ENCODE data around the gene NAGPA.

The NAGPA gene

GRCh38 chr16:5069854-5070253, 36.1 kb upstream of the NAGPA start:
- TF ChIP-seq, protein P1, sequence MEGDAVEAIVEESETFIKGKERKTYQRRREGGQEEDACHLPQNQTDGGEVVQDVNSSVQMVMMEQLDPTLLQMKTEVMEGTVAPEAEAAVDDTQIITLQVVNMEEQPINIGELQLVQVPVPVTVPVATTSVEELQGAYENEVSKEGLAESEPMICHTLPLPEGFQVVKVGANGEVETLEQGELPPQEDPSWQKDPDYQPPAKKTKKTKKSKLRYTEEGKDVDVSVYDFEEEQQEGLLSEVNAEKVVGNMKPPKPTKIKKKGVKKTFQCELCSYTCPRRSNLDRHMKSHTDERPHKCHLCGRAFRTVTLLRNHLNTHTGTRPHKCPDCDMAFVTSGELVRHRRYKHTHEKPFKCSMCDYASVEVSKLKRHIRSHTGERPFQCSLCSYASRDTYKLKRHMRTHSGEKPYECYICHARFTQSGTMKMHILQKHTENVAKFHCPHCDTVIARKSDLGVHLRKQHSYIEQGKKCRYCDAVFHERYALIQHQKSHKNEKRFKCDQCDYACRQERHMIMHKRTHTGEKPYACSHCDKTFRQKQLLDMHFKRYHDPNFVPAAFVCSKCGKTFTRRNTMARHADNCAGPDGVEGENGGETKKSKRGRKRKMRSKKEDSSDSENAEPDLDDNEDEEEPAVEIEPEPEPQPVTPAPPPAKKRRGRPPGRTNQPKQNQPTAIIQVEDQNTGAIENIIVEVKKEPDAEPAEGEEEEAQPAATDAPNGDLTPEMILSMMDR (IDR thresholded peaks at IDR 0.05), result no peak
- DNase-seq, result no peak
- peaks cover 5% of the 10 kb centered on the region for H3K36me3 Mint-ChIP-seq (ENCODE audit: low read depth)
- peaks cover 22% of the 10 kb centered on the region for H3K4me1 Mint-ChIP-seq
- no peak overlapping the region for H3K4me3 Mint-ChIP-seq
- H3K9me3 Mint-ChIP-seq, result peaks cover 3% of the 10 kb centered on the region
- H3K27me3 Mint-ChIP-seq (ENCODE audit: low read depth, poor library complexity), result peaks cover 6% of the 10 kb centered on the region
- no peak overlapping the region for H3K27ac Mint-ChIP-seq

- no peak overlapping the region for H3K27ac Mint-ChIP-seq
- no peaks in the 10 kb centered on the region for H3K36me3 Mint-ChIP-seq (ENCODE audit: low read depth)
- no peak overlapping the region for H3K4me3 Mint-ChIP-seq
- H3K9me3 Mint-ChIP-seq, result peaks cover 3% of the 10 kb centered on the region
- no peak for DNase-seq
- H3K27me3 Mint-ChIP-seq (ENCODE audit: low read depth, poor library complexity), result peaks cover 6% of the 10 kb centered on the region
- TF ChIP-seq, protein P1 (IDR thresholded peaks at IDR 0.05), result no peak
- H3K4me1 Mint-ChIP-seq, result peaks cover 26% of the 10 kb centered on the region
Observed at GRCh38 chr16:5069048-5069447, 35.3 kb upstream of the NAGPA start.

- no peak for DNase-seq
- Mint-ChIP-seq H3K4me1 (peaks cover 24% of the 10 kb centered on the region), H3K27ac (no peak overlapping the region), H3K4me3 (no peak overlapping the region), H3K36me3 (ENCODE audit: low read depth) (no peaks in the 10 kb centered on the region), H3K9me3 (peaks cover 3% of the 10 kb centered on the region), H3K27me3 (ENCODE audit: low read depth, poor library complexity) (peaks cover 9% of the 10 kb centered on the region)
- TF ChIP-seq, protein P1 (IDR thresholded peaks at IDR 0.05), result no peak
Observed at GRCh38 chr16:5066511-5066910, 32.8 kb upstream of the NAGPA start.

- Mint-ChIP-seq H3K9me3 (no peaks in the 10 kb centered on the region), H3K4me3 (no peak within 1 kb of the TSS), H3K36me3 (ENCODE audit: low read depth) (no peaks in the 10 kb centered on the region), H3K27me3 (ENCODE audit: low read depth, poor library complexity) (peaks cover 9% of the 10 kb centered on the region), H3K4me1 (peaks cover 26% of the 10 kb centered on the region), H3K27ac (no peak within 1 kb of the TSS)
- TF ChIP-seq, protein P1 (IDR thresholded peaks at IDR 0.05), result no peak
- no peak for DNase-seq
Observed at GRCh38 chr16:5065813-5066212, 32.1 kb upstream of the NAGPA start, which contains the start of gene C16orf89. Gene C16orf89, minus strand, starts transcription at chr16:5065956. Its CDS starts 48 bp downstream, at chr16:5065908.

DNA sequence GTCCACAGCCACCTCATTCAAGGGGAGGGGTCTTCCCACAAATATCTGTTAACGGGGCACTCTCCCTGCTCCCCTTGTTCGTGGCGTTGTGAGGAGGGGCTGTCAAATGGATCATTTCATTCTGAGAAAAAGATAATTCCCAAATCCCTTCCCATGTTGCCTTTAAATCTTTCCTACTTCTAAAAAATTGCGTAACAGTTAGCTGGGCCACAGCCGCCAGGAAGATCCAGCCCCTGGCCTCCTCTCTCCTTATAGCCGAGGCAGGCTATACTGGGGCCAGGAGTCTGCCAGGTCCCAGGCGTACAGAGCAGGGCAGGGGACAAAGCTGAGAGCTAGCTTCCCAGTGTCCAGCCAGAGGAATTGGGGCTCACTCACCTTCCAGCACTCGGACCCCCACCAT, 31.6 kb upstream of the NAGPA start:
- peaks cover 26% of the 10 kb centered on the region for H3K4me1 Mint-ChIP-seq
- DNase-seq, result no peak
- TF ChIP-seq, protein P1 (IDR thresholded peaks at IDR 0.05), result no peak
- peaks cover 9% of the 10 kb centered on the region for H3K27me3 Mint-ChIP-seq (ENCODE audit: low read depth, poor library complexity)
- H3K4me3 Mint-ChIP-seq, result no peak overlapping the region
- no peaks in the 10 kb centered on the region for H3K36me3 Mint-ChIP-seq (ENCODE audit: low read depth)
- H3K27ac Mint-ChIP-seq, result no peak overlapping the region
- H3K9me3 Mint-ChIP-seq, result no peaks in the 10 kb centered on the region

DNA sequence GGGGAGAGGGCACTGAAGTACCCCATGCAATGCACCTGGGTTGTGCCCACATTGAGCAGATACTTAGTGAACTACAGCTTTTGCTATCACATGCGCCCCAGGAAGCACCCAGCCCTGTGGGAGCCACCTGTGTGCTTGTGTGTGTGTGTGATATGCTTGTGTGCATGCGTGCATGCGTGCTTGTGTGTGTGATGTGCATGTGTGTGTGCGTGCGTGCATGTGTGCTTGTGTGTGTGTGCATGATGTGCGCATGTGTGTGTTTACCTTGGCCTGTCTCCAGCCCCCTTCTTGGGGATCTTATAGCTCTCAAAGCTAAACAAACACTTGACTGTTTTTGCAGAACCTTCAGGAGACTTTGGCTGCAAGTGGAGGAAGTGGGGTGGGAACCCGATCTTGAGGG, 31.2 kb upstream of the NAGPA start:
- DNase-seq, result no peak
- no peaks in the 10 kb centered on the region for H3K9me3 Mint-ChIP-seq
- peaks cover 28% of the 10 kb centered on the region for H3K4me1 Mint-ChIP-seq
- no peak overlapping the region for H3K4me3 Mint-ChIP-seq
- no peak overlapping the region for H3K27ac Mint-ChIP-seq
- H3K27me3 Mint-ChIP-seq (ENCODE audit: low read depth, poor library complexity), result peaks cover 9% of the 10 kb centered on the region
- H3K36me3 Mint-ChIP-seq (ENCODE audit: low read depth), result no peaks in the 10 kb centered on the region
- TF ChIP-seq, protein P1 (IDR thresholded peaks at IDR 0.05), result no peak

Measured in nephron progenitor cell (in vitro differentiated cells).